Endothelial cell of hepatic sinusoid (primary cell): ENCODE results near the gene ZNF669.
"Not testable (repeated sequence)": the region's sequence is repeated elsewhere in the genome, so short reads cannot be mapped to it uniquely, and the experiment has no call there.

Experiments used
- in situ Hi-C: cut with HindIII; loops from 2 replicates; pipeline ENCODE4 v1.10.0; 2017; ENCODE audit warnings: low sequenced_read_pairs

ZNF669 gene

GRCh38 chr1:247103859-247104591 is at the start of gene ZNF669:
Gene ZNF669 (minus strand): TSS chr1:247104356. CDS start chr1:247104199, 157 bp downstream.
- in situ Hi-C loops = no loop called here

GRCh38 chr1:247147781-247148180 is 43.6 kb upstream of the ZNF669 start:
- in situ Hi-C loops = loop anchor here (10.0 kb wide), 2 partner anchors 103 to 163 kb away; no protein-coding TSS in a partner anchor

GRCh38 chr1:247147120-247147519 is 43.0 kb upstream of the ZNF669 start:
- in situ Hi-C loops = loop anchor here (10.0 kb wide), 2 partner anchors 102 to 162 kb away; no protein-coding TSS in a partner anchor

- in situ Hi-C loops = loop anchor here (10.0 kb wide), 2 partner anchors 102 to 162 kb away; no protein-coding TSS in a partner anchor
Observed at GRCh38 chr1:247146671-247147070, 42.5 kb upstream of the ZNF669 start.

- in situ Hi-C loops = loop anchor here (10.0 kb wide), 2 partner anchors 100 to 160 kb away; no protein-coding TSS in a partner anchor
Observed at GRCh38 chr1:247145279-247145678, 41.1 kb upstream of the ZNF669 start.

GRCh38 chr1:247139557-247139956 is 35.4 kb upstream of the ZNF669 start:
- in situ Hi-C loops = not testable (repeated sequence)

GRCh38 chr1:247131236-247131635 is 27.1 kb upstream of the ZNF669 start:
- in situ Hi-C loops = no loop called here

- in situ Hi-C loops = not testable (repeated sequence)
Observed at GRCh38 chr1:247127519-247128282, 23.5 kb upstream of the ZNF669 start.

GRCh38 chr1:247126601-247127000 is 22.4 kb upstream of the ZNF669 start:
- in situ Hi-C loops = not testable (repeated sequence)

- in situ Hi-C loops = not testable (repeated sequence)
Observed at GRCh38 chr1:247126166-247126565, 22.0 kb upstream of the ZNF669 start.

- in situ Hi-C loops = no loop called here
Observed at GRCh38 chr1:247121382-247121781, 17.2 kb upstream of the ZNF669 start.

GRCh38 chr1:247120408-247120668 is 16.2 kb upstream of the ZNF669 start:
- in situ Hi-C loops = not testable (repeated sequence)

- in situ Hi-C loops = no loop called here
Observed at GRCh38 chr1:247119600-247120407, 15.6 kb upstream of the ZNF669 start.

- in situ Hi-C loops = no loop called here
Observed at GRCh38 chr1:247118946-247119446, 14.8 kb upstream of the ZNF669 start.

GRCh38 chr1:247115545-247115944 is 11.4 kb upstream of the ZNF669 start:
- in situ Hi-C loops = no loop called here

GRCh38 chr1:247115141-247115510 is 11.0 kb upstream of the ZNF669 start:
- in situ Hi-C loops = no loop called here

- in situ Hi-C loops = no loop called here
Observed at GRCh38 chr1:247114351-247115140, 10.4 kb upstream of the ZNF669 start.

GRCh38 chr1:247113733-247114271 is 9.6 kb upstream of the ZNF669 start:
- in situ Hi-C loops = no loop called here

GRCh38 chr1:247113094-247113497 is 8.9 kb upstream of the ZNF669 start:
- in situ Hi-C loops = no loop called here

GRCh38 chr1:247112479-247112781 is 8.3 kb upstream of the ZNF669 start:
- in situ Hi-C loops = no loop called here
